Mammary epithelial cell (primary cell): ENCODE measurements around the gene ADAM33.

Experiments used
- EZH2 ChIP-seq: IDR thresholded peaks from 2 replicates; pipeline ENCODE4 v1.6.1; 2012; ENCODE audit warnings: low read length, inconsistent platforms, borderline replicate concordance
- TF ChIP-seq, protein P1 (sequence below), 2 donors: IDR thresholded peaks in 1 of 2; conservative IDR thresholded peaks in 1 of 2; 2 replicates each; pipeline ENCODE4 v1.5.1; 2011 to 2012; ENCODE audit warnings: inconsistent platforms in 2 of 2, low read length in 2 of 2, mild to moderate bottlenecking in 2 of 2, control low read depth in 1 of 2, low read depth in 1 of 2; ENCODE audit not compliant: insufficient read depth in 1 of 2; ENCODE audit errors: extremely low read depth in 1 of 2

DNA sequence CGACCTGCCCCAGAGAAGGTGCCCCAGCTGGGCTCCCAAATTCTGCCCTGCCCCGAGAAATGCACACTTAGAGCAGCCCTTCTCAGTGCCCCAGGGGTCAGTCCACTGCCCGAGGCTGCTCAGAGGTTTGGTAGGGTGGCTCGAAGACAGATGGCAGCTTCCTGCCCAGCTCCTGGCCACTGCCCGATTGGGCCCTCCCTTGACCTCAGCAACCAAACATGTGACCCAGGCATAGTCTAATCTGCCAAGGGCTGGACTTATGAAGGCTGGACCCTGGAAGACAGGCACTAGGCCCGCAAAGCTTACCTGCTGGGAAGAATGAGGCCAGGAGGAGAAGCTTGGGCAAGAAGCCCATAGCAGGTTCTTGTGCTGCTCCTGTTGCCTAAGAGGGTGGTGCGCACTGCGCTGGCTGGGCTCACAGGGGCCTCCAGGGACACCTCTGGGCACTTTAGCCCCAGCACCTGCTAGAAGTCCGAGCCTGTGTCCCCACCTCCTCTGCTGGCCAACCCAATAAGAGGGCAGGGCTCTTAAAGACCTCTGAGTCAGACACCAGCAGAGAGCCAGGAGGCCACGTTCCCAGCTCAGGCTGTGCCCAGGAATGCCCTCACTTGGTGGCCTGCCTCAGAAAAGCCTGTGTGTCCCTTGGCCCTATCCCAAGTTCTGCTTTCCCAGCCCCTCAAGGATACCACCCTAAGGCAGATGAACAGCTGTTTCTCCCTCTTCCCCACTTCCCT lies 25.1 kb upstream of the ADAM33 start:
- TF ChIP-seq, protein P1, sequence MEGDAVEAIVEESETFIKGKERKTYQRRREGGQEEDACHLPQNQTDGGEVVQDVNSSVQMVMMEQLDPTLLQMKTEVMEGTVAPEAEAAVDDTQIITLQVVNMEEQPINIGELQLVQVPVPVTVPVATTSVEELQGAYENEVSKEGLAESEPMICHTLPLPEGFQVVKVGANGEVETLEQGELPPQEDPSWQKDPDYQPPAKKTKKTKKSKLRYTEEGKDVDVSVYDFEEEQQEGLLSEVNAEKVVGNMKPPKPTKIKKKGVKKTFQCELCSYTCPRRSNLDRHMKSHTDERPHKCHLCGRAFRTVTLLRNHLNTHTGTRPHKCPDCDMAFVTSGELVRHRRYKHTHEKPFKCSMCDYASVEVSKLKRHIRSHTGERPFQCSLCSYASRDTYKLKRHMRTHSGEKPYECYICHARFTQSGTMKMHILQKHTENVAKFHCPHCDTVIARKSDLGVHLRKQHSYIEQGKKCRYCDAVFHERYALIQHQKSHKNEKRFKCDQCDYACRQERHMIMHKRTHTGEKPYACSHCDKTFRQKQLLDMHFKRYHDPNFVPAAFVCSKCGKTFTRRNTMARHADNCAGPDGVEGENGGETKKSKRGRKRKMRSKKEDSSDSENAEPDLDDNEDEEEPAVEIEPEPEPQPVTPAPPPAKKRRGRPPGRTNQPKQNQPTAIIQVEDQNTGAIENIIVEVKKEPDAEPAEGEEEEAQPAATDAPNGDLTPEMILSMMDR (conservative IDR thresholded peaks at IDR 0.05 in 1 of 2, IDR thresholded peaks at IDR 0.05 in 1 of 2; ENCODE audit: extremely low read depth in 1 of 2, insufficient read depth in 1 of 2, low read depth in 1 of 2, low read length in 2 of 2): no peak
- TF ChIP-seq EZH2: no peak
